HEK293 (cell line): ENCODE measurements around the gene CDHR1.

Source experiments
- CTCF ChIA-PET: fragments of 350-600 bp; formaldehyde crosslinking; extraction: SDS; loops from one replicate; lab custom pipeline; 2021; ENCODE audit warnings: antibody characterized with exemption; lab: Yijun Ruan, JAX
- POLR2A ChIA-PET: fragments of 300-600 bp; formaldehyde crosslinking; extraction: SDS; loops from one replicate; lab custom pipeline; 2020; ENCODE audit warnings: antibody characterized with exemption, inconsistent platforms; lab: Yijun Ruan, JAX
- H3K27ac ChIP-seq: fragments of 200-500 bp; sonication (Bioruptor generic); 2 replicates; pipeline ENCODE4 v1.5.1; 2014; ENCODE audit warnings: low read depth, low read length, control low read depth, inconsistent platforms; ENCODE audit errors: extremely low read depth
- H3K36me3 ChIP-seq, 2 experiments: fragments of 200-500 bp in 1 of 2; sonication (Bioruptor generic) in 1 of 2; 1 replicate in 1 of 2; 2 replicates in 1 of 2; pipeline ENCODE4 v1.5.1; 2014 to 2017; ENCODE audit warnings: inconsistent platforms in 2 of 2, low read length in 2 of 2; ENCODE audit not compliant: control insufficient read depth in 2 of 2, insufficient read depth in 1 of 2
- H3K4me1 ChIP-seq: fragments of 200-500 bp; sonication (Bioruptor generic); 2 replicates; pipeline ENCODE4 v1.5.1; 2014; ENCODE audit warnings: mild to moderate bottlenecking, low read length, inconsistent platforms; ENCODE audit not compliant: control insufficient read depth, insufficient read depth
- H3K4me3 ChIP-seq: 2 replicates; pipeline ENCODE4 v1.5.1; 2011; ENCODE audit warnings: low read depth, mild to moderate bottlenecking, control low read depth, low read length, moderate library complexity
- H3K9me3 ChIP-seq: fragments of 200-500 bp; sonication (Bioruptor generic); 2 replicates; pipeline ENCODE4 v1.5.1; 2014; ENCODE audit warnings: low read depth, low read length, inconsistent platforms; ENCODE audit not compliant: control insufficient read depth, insufficient read depth
- GFI1B ChIP-seq: fragments of 450-650 bp; formaldehyde crosslinking; IDR thresholded peaks from 2 replicates; pipeline ENCODE4 v1.5.1; 2016; ENCODE audit warnings: missing biosample characterization, missing genetic modification characterization
- GLI2 ChIP-seq: fragments of 450-650 bp; formaldehyde crosslinking; IDR thresholded peaks from 2 replicates; pipeline ENCODE4; 2017; ENCODE audit warnings: missing biosample characterization, missing genetic modification characterization, low read depth, borderline replicate concordance
- GLI4 ChIP-seq: fragments of 450-650 bp; formaldehyde crosslinking; IDR thresholded peaks from 2 replicates; pipeline ENCODE4 v1.5.1; 2016; ENCODE audit warnings: missing biosample characterization, missing genetic modification characterization
- KLF16 ChIP-seq: fragments of 450-650 bp; formaldehyde crosslinking; IDR thresholded peaks from 2 replicates; pipeline ENCODE4 v1.5.1; 2017; ENCODE audit warnings: missing biosample characterization, missing genetic modification characterization
- MYNN ChIP-seq: fragments of 450-650 bp; formaldehyde crosslinking; IDR thresholded peaks from 2 replicates; pipeline ENCODE4 v1.5.1; 2016; ENCODE audit warnings: missing biosample characterization, missing genetic modification characterization, borderline replicate concordance
- ZBTB11 ChIP-seq: fragments of 450-650 bp; formaldehyde crosslinking; conservative IDR thresholded peaks from 2 replicates; pipeline ENCODE4 v1.5.1; 2016; ENCODE audit warnings: low read depth, missing biosample characterization, missing genetic modification characterization
- ZBTB8A ChIP-seq: fragments of 450-650 bp; formaldehyde crosslinking; IDR thresholded peaks from 2 replicates; pipeline ENCODE4 v1.5.1; 2016; ENCODE audit warnings: missing biosample characterization, missing genetic modification characterization
- ZEB2 ChIP-seq: fragments of 450-650 bp; formaldehyde crosslinking; IDR thresholded peaks from 2 replicates; pipeline ENCODE4 v1.5.1; 2016; ENCODE audit warnings: missing biosample characterization, missing genetic modification characterization
- ZNF140 ChIP-seq: fragments of 450-650 bp; formaldehyde crosslinking; IDR thresholded peaks from 2 replicates; pipeline ENCODE4 v1.5.1; 2016; ENCODE audit warnings: missing biosample characterization, missing genetic modification characterization
- ZNF148 ChIP-seq: fragments of 450-650 bp; formaldehyde crosslinking; IDR thresholded peaks from 2 replicates; pipeline ENCODE4 v1.5.0; 2017; ENCODE audit warnings: missing biosample characterization, missing genetic modification characterization, borderline replicate concordance
- ZNF175 ChIP-seq: fragments of 450-650 bp; formaldehyde crosslinking; IDR thresholded peaks from 2 replicates; pipeline ENCODE4 v1.5.1; 2016; ENCODE audit warnings: missing biosample characterization, missing genetic modification characterization
- ZNF202 ChIP-seq: fragments of 450-650 bp; formaldehyde crosslinking; IDR thresholded peaks from 2 replicates; pipeline ENCODE4 v1.5.1; 2016; ENCODE audit warnings: missing biosample characterization, missing genetic modification characterization, borderline replicate concordance
- ZNF266 ChIP-seq: fragments of 450-650 bp; formaldehyde crosslinking; IDR thresholded peaks from 2 replicates; pipeline ENCODE4 v1.5.1; 2016; ENCODE audit warnings: missing biosample characterization, missing genetic modification characterization, low read depth
- ZNF335 ChIP-seq: fragments of 450-650 bp; formaldehyde crosslinking; conservative IDR thresholded peaks from 2 replicates; pipeline ENCODE4 v1.5.1; 2016; ENCODE audit warnings: missing biosample characterization, missing genetic modification characterization
- ZNF354C ChIP-seq: fragments of 450-650 bp; formaldehyde crosslinking; IDR thresholded peaks from 2 replicates; pipeline ENCODE4 v1.5.1; 2016; ENCODE audit warnings: missing biosample characterization, missing genetic modification characterization, low read depth, borderline replicate concordance
- ZNF510 ChIP-seq: fragments of 450-650 bp; formaldehyde crosslinking; IDR thresholded peaks from 2 replicates; pipeline ENCODE4 v1.5.1; 2018; ENCODE audit warnings: mild to moderate bottlenecking, missing genetic modification characterization, missing biosample characterization; ENCODE audit not compliant: insufficient replicate concordance
- ZNF514 ChIP-seq: fragments of 450-650 bp; formaldehyde crosslinking; IDR thresholded peaks from 2 replicates; pipeline ENCODE4 v1.5.1; 2016; ENCODE audit warnings: missing biosample characterization, missing genetic modification characterization
- ZNF518A ChIP-seq: fragments of 450-650 bp; formaldehyde crosslinking; conservative IDR thresholded peaks from 2 replicates; pipeline ENCODE4 v1.5.1; 2016; ENCODE audit warnings: low read depth, missing biosample characterization, missing genetic modification characterization
- ZSCAN16 ChIP-seq: fragments of 450-650 bp; formaldehyde crosslinking; IDR thresholded peaks from 2 replicates; pipeline ENCODE4 v1.5.1; 2016; ENCODE audit warnings: missing biosample characterization, missing genetic modification characterization
- ZSCAN5A ChIP-seq: fragments of 450-650 bp; formaldehyde crosslinking; IDR thresholded peaks from 2 replicates; pipeline ENCODE4 v1.5.1; 2016; ENCODE audit warnings: missing biosample characterization, missing genetic modification characterization

Gene CDHR1

GRCh38 chr10:84227810-84228209 lies 33.5 kb downstream of the CDHR1 start:
- no peaks in the 10 kb centered on the region for H3K9me3 ChIP-seq
- CTCF ChIA-PET: interaction anchor here (1.1 kb wide), 1 partner anchor 13 kb away, joined by 3 read pairs; no protein-coding TSS in a partner anchor
- no peak overlapping the region for H3K27ac ChIP-seq
- no peaks in the 10 kb centered on the region for H3K36me3 ChIP-seq
- H3K4me3 ChIP-seq: no peak overlapping the region
- POLR2A ChIA-PET: no interaction called here
- TF ChIP-seq ZNF148 (tag by site-specific recombination): no peak
- no peak for TF ChIP-seq ZNF140 (tag by site-specific recombination)
- TF ChIP-seq ZNF354C: no peak
- no peaks in the 10 kb centered on the region for H3K4me1 ChIP-seq

GRCh38 chr10:84230359-84230758 lies 36.0 kb downstream of the CDHR1 start:
- TF ChIP-seq ZBTB11 (tag by site-specific recombination): no peak
- TF ChIP-seq ZNF335: no peak
- TF ChIP-seq ZSCAN5A (tag by site-specific recombination): no peak
- CTCF ChIA-PET: no interaction called here
- no peaks in the 10 kb centered on the region for H3K4me1 ChIP-seq
- no peaks in the 10 kb centered on the region for H3K9me3 ChIP-seq
- H3K27ac ChIP-seq: no peak overlapping the region
- H3K36me3 ChIP-seq: no peaks in the 10 kb centered on the region
- POLR2A ChIA-PET: no interaction called here
- no peak overlapping the region for H3K4me3 ChIP-seq

- Histone ChIP-seq H3K27ac (no peak overlapping the region), H3K4me3 (no peak overlapping the region), H3K36me3 (no peaks in the 10 kb centered on the region), H3K9me3 (no peaks in the 10 kb centered on the region), H3K4me1 (no peaks in the 10 kb centered on the region)
- POLR2A ChIA-PET: no interaction called here
- CTCF ChIA-PET: interaction anchor here (1.1 kb wide), 1 partner anchor 9 kb away, joined by 3 read pairs; no protein-coding TSS in a partner anchor
- no peak for TF ChIP-seq ZNF518A (tag by site-specific recombination)
- TF ChIP-seq GLI2 (tag by site-specific recombination): no peak
- no peak for TF ChIP-seq ZSCAN16
- TF ChIP-seq GFI1B (tag by site-specific recombination): no peak
- TF ChIP-seq ZNF510 (tag by site-specific recombination): no peak
- no peak for TF ChIP-seq ZNF202
- no peak for TF ChIP-seq ZNF175
- no peak for TF ChIP-seq ZNF514 (tag by site-specific recombination)
- no peak for TF ChIP-seq ZEB2 (tag by site-specific recombination)
- no peak for TF ChIP-seq KLF16 (tag by site-specific recombination)
- no peak for TF ChIP-seq ZBTB8A (tag by site-specific recombination)
- no peak for TF ChIP-seq GLI4 (tag by site-specific recombination)
- no peak for TF ChIP-seq ZNF266 (tag by site-specific recombination)
- TF ChIP-seq MYNN (tag by site-specific recombination): no peak
Measured at GRCh38 chr10:84232376-84232775, 38.0 kb downstream of the CDHR1 start.
